HG03196 (cell line): Measurements from ENCODE around the gene RASA3.
"Not testable (repeated sequence)": the region's sequence is repeated elsewhere in the genome, so short reads cannot be mapped to it uniquely, and the experiment has no call there.

Experiments
- ATAC-seq: cut with Tn5 transposase; IDR thresholded peaks from one replicate; pipeline ENCODE4 v1.9.1; 2021; ENCODE audit not compliant: unreplicated experiment

RASA3 gene

DNA sequence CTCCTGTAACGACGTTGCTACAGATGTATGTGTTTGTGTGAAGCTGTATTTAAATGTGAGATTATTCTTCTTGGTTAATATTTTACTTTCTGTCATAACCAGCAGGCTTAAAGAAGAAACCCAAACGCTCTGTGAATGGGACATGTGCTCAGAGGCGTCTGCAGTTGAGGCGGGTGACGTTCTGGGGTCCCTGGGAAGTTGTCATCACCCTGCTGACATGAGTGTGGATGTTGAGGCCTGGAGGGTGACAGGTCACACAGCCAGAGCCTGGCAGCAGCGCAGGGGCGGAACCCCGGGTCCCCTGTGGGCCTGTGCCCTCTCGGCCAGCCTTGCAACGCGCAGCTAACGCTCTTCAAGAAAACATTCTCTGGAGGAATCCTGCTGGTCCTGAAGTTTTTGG, 16.6 kb downstream of the RASA3 start:
- no peak for ATAC-seq

- no peak for ATAC-seq
Observed at GRCh38 chr13:114115191-114115671, 17.2 kb downstream of the RASA3 start.

GRCh38 chr13:114114666-114115065, 17.8 kb downstream of the RASA3 start:
- not testable (repeated sequence) for ATAC-seq

DNA sequence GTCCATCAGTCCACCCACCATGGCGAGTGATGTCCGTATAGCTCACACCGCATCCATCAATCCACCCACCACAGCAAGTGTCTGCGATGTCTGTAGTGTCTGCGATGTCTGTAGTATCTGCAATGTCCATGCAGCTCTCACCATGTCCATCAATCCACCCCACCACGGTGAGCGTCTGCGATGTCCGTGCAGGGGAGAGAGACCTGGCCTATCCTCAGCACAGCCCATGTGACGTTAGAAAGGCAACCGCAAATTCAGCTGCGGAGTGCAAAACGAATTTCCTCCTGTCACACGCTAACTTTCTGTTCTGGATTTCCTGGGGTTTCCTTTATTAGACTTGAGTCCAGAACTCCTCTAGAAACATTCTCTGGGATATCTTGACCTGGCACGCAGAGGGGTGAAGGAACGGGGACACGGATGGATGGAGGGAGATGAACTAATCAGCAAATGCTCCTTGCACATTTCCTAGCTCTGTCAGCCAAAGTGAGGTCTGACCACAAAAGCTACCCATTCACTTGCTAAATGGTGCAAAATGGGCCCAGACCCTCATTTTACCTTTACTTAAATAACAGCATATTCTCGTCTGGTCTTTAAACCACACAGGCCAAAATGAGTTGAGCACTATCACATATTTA, 18.3 kb downstream of the RASA3 start:
- ATAC-seq = no peak

GRCh38 chr13:114113395-114113794, 19.0 kb downstream of the RASA3 start:
- not testable (repeated sequence) for ATAC-seq

- ATAC-seq = no peak
Observed at GRCh38 chr13:114112826-114113322, 19.5 kb downstream of the RASA3 start.

DNA sequence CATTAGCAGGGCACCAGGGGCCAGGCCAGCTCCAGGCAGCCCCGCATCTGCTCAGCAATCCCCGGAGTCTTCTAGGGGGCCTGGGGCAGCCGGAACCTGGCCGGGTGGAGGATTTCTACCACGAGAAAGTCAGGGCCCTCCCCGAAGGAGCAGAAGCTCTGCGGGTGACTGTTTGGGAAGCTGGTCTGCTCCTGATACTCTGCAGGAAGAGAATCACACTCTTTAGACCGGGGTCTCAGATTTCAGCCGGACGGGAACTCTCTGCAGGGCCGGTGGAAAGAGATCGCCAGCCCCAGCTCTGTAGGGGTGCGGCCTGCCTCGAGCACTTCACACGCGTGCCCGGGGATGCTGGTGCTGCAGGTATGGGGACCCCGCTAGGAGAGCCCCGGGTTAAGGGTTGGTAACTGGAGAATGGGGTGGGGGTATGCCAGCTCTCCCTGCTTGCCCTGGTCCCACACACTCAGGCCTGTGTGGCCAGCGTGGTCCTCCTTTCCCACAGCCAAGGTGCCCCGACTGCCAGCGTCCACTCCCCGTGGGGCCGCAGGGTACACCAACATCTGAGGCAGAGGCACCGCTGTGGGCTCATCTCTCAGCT, 20.1 kb downstream of the RASA3 start:
- no peak for ATAC-seq

- ATAC-seq = no peak
Observed at GRCh38 chr13:114111577-114111976, 20.8 kb downstream of the RASA3 start.

DNA sequence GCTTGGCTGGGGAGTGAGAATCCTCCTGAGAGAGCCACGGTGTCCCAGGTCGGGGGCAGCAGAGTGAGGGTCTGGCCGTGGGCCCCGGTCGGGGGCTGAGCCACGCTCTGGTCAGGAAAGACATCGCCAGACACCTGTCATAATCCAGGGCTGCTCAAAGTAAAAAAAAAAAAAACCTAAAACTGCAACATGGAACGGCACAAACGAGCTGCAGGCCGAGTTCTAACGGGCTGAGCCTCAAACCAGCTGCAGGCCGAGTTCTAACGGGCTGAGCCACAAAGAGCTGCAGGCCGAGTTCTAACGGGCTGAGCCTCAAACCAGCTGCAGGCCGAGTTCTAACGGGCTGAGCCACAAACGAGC, 21.6 kb downstream of the RASA3 start:
- ATAC-seq = not testable (repeated sequence)

- no peak for ATAC-seq
Observed at GRCh38 chr13:114110091-114110829, 22.2 kb downstream of the RASA3 start.

DNA sequence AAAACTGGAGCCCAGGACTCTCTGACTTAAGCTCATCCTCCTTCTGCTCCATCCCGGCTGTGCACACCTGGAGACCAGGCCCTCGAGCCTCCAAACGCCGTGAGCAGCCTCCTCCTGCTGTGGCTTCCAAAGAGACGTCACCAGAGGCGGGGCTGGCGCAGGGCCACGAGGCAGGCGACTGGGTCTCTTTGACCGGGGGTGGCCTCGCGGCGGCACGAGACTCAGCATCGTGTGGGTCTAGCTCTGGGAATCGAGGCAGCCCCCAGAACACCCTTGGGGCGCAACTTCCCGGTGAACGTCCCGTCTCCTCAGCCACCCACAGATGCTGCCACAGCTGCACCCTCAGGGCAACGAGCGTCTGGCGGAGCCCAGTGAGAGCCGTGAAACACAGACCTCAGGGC, 22.8 kb downstream of the RASA3 start:
- ATAC-seq = no peak

GRCh38 chr13:114108894-114109293, 23.5 kb downstream of the RASA3 start:
- ATAC-seq = no peak

DNA sequence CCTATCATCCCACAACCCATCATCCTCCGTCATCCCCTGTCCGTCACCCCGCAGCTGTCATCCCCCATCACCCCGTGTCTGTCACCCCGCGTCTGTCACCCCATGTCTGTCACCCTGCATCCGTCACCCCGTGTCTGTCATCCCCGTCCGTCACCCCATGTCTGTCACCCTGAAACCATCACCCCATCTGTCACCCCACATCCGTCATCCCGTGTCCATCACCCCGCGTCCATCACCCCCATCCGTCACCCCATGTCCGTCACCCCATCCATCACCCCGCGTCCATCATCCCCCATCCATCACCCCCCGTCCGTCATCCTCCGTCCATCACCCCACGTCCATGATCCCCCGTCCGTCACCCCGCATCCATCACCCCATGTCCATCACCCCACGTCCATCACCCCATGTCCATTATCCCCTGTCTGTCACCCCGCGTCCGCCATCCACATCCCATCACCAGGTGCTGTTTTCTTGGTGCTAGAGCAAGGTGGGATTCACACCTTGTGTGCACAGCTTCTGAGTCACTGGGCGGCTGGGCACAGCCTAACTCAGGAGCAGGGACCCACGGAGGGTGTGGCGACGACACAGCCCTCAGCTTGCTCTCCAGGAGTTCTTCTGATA, 24.2 kb downstream of the RASA3 start:
- no peak for ATAC-seq

GRCh38 chr13:114107686-114108081, 24.7 kb downstream of the RASA3 start:
- ATAC-seq = no peak

GRCh38 chr13:114106991-114107685, 25.3 kb downstream of the RASA3 start:
- no peak for ATAC-seq

DNA sequence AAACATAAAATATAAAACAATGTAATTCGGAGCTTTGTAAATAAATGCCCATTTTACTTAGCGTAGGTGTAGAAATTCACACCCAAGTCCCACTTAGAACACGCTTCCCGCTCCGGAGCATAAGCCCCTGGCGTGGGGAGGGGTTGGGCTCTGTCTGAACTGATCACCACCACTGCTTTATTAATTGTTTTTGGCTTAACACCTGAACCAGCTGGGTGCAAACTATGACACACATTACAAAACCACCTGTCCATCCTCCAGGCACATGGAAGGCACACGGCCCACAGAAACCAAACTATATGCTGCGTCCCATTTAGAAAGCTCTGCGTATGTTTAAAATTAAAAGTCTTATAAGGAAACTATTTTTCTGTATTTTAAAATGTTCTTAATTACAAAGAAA, 25.9 kb downstream of the RASA3 start:
- ATAC-seq = no peak

GRCh38 chr13:114105521-114106225, 26.8 kb downstream of the RASA3 start:
- ATAC-seq = no peak

DNA sequence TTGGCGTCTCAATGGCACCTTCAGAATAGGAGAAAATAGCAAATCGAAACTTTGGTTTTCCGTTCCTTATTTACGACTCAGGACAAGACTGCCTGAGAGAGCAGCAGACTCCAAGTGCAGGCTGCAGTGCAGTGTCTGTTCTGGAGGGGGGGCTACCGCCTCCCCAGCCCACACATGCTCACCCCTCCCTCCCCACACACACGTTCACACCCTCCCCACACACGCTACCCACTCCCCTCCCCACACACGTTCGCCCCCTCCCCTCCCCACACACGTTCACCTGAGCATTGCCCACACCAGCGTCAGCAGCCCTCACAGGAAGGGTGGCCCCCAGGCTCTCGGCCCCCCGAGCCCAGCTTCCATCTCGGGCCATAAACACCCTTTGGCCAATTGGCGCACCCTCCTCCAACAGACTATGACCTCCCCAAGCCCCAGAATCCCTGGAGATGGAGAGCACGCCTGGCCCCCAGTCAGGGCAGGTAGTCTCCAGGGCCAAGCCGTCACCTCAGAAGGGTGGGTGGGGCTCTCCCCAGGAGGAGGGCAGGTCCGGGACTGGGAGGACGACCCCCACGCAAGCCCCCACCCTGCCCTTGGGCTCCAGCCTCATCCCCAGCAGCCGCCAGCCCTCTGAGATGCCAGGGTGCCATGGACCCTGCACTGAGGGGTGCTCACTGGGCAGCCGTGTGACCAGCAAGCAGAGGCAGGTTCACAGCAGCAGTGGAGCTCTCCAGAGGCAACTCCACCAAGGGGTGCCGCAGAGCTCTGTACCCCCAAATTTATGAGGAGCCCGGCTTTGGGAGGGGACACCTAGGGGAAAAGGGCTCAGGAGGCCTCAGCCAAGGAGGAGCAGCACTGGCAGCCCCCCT, 27.5 kb downstream of the RASA3 start:
- ATAC-seq = no peak
